Keratinocyte (primary cell): Measurements from ENCODE around the gene NAALADL2. TPM values are rescaled to one million over a fixed set of nuclear protein-coding genes. Genes with fewer than 3 reads are reported as not detected.

Source experiments
- DNase-seq: peaks from one replicate; pipeline ENCODE4 v3.0.0-alpha.2; 2011; ENCODE audit warnings: low read depth, missing footprints, low spot score
- FAIRE-seq: peaks from 2 replicates; lab custom pipeline; 2011; peaks lifted over from hg19 to GRCh38; lab: Jason Lieb, UNC
- H2AFZ ChIP-seq: 2 replicates; pipeline ENCODE4 v1.6.0; 2012; ENCODE audit warnings: low read length, control low read depth, inconsistent platforms; ENCODE audit not compliant: control insufficient read depth
- H3K27ac ChIP-seq: 2 replicates; pipeline ENCODE4 v1.5.1; 2011; ENCODE audit warnings: low read length; ENCODE audit not compliant: control insufficient read depth, insufficient read depth
- H3K27me3 ChIP-seq: 3 replicates; pipeline ENCODE4 v1.6.0; 2011; ENCODE audit warnings: low read length; ENCODE audit not compliant: control insufficient read depth, insufficient read depth; ENCODE audit errors: extremely low read depth
- H3K36me3 ChIP-seq, 2 experiments: 2 replicates in 1 of 2; 3 replicates in 1 of 2; pipeline ENCODE4 v1.5.1; 2011; ENCODE audit warnings: low read length in 2 of 2, mild to moderate bottlenecking in 1 of 2; ENCODE audit not compliant: control insufficient read depth in 2 of 2, insufficient read depth in 2 of 2; ENCODE audit errors: extremely low read depth in 1 of 2
- H3K4me1 ChIP-seq: 3 replicates; pipeline ENCODE4 v1.5.1; 2011; ENCODE audit warnings: low read length; ENCODE audit not compliant: control insufficient read depth, insufficient read depth; ENCODE audit errors: extremely low read depth
- H3K4me2 ChIP-seq: 3 replicates; pipeline ENCODE4 v1.6.0; 2011; ENCODE audit warnings: low read depth, low read length; ENCODE audit not compliant: control insufficient read depth, insufficient read depth; ENCODE audit errors: extremely low read depth
- H3K4me3 ChIP-seq, 3 experiments: fragments of 200-600 bp in 1 of 3; sonication (generic) in 1 of 3; 2 replicates in 2 of 3; 3 replicates in 1 of 3; pipeline ENCODE4 v1.5.1; 2011 to 2016; ENCODE audit warnings: low read length in 3 of 3, mild to moderate bottlenecking in 3 of 3, control low read depth in 2 of 3, inconsistent platforms in 1 of 3, low read depth in 1 of 3, mixed read lengths in 1 of 3, mixed run types in 1 of 3, moderate library complexity in 1 of 3; ENCODE audit not compliant: control insufficient read depth in 2 of 3, insufficient read depth in 2 of 3; ENCODE audit errors: extremely low read depth in 1 of 3
- H3K79me2 ChIP-seq: 2 replicates; pipeline ENCODE4 v1.6.0; 2012; ENCODE audit warnings: low read length; ENCODE audit not compliant: control insufficient read depth, insufficient read depth
- H3K9ac ChIP-seq: 3 replicates; pipeline ENCODE4 v1.6.0; 2011; ENCODE audit warnings: low read length; ENCODE audit not compliant: control insufficient read depth, insufficient read depth; ENCODE audit errors: extremely low read depth
- H3K9me1 ChIP-seq: 3 replicates; pipeline ENCODE4 v1.6.0; 2011; ENCODE audit warnings: low read length; ENCODE audit not compliant: control insufficient read depth, insufficient read depth; ENCODE audit errors: extremely low read depth
- H3K9me3 ChIP-seq: 2 replicates; pipeline ENCODE4 v1.5.1; 2012; ENCODE audit warnings: low read depth, low read length; ENCODE audit not compliant: control insufficient read depth
- H4K20me1 ChIP-seq: 3 replicates; pipeline ENCODE4 v1.6.0; 2011; ENCODE audit warnings: low read length; ENCODE audit not compliant: control insufficient read depth, insufficient read depth; ENCODE audit errors: extremely low read depth
- CTCF ChIP-seq, 3 experiments: IDR thresholded peaks in 1 of 3; conservative IDR thresholded peaks in 1 of 3; optimal IDR thresholded peaks in 1 of 3; 2 replicates in 2 of 3; 3 replicates in 1 of 3; pipeline versions ENCODE3 to v1.5.1; 2011; ENCODE audit warnings: low read length in 3 of 3, mild to moderate bottlenecking in 3 of 3, moderate library complexity in 2 of 3, control low read depth in 1 of 3, inconsistent platforms in 1 of 3; ENCODE audit not compliant: insufficient read depth in 2 of 3; ENCODE audit errors: extremely low read depth in 1 of 3
- EZH2 ChIP-seq: IDR thresholded peaks from one replicate; pipeline ENCODE4 v1.6.1; 2012; ENCODE audit warnings: inconsistent platforms, mild to moderate bottlenecking, low read length, moderate library complexity
- dilution Hi-C: fragments of 300-500 bp; cut with MboI; formaldehyde crosslinking; loops from one replicate; pipeline ENCODE4 v1.7.0; 2020; ENCODE audit warnings: low sequenced_read_pairs; ENCODE audit not compliant: extremely low pct_ligation_motif_present
- polyA plus RNA-seq, 5 experiments: library from polyadenylated mRNA; depleted of rRNA in 3 of 5; stranded (reverse) in 3 of 5; stranded (forward) in 1 of 5; unstranded in 1 of 5; fragments of >200 nt; gene quantifications; 1 replicate in 1 of 5; 2 replicates in 3 of 5; 3 replicates in 1 of 5; pipeline versions ENCODE4 v1.2.1 to v1.2.3, GENCODE V29; 2011 to 2012; ENCODE audit warnings: missing spikeins in 2 of 5, low read depth in 1 of 5, low replicate concordance in 1 of 5

NAALADL2 gene
- polyA plus RNA-seq, 1 donor (not counting 4 experiments of a cell fraction or from before 2014, with no cell fraction given): 0.75 TPM

- Histone ChIP-seq H3K9me1 (no peaks in the 10 kb centered on the region), H3K4me2 (no peak overlapping the region), H3K9ac (no peak overlapping the region), H3K36me3 (no peaks in the 10 kb centered on the region), H4K20me1 (no peaks in the 10 kb centered on the region), H3K9me3 (no peaks in the 10 kb centered on the region), H2AFZ (no peak overlapping the region), H3K79me2 (no peaks in the 10 kb centered on the region), H3K27ac (no peak overlapping the region), H3K4me1 (no peaks in the 10 kb centered on the region), H3K27me3 (no peaks in the 10 kb centered on the region), H3K4me3 (no peak overlapping the region)
- FAIRE-seq (no peak), DNase-seq (no peak)
- dilution Hi-C loops: no loop called here
- TF ChIP-seq EZH2 (no peak), CTCF (optimal IDR thresholded peaks at IDR 0.05 in 1 of 3, IDR thresholded peaks at IDR 0.05 in 1 of 3, conservative IDR thresholded peaks at IDR 0.05 in 1 of 3; ENCODE audit: extremely low read depth in 1 of 3, insufficient read depth in 2 of 3, low read length in 3 of 3) (no peak)
These were observed 630.3 kb downstream of the NAALADL2 start for GRCh38 chr3:175489406-175489805.

- Histone ChIP-seq H4K20me1 (no peaks in the 10 kb centered on the region), H3K9ac (no peak overlapping the region), H3K9me1 (no peaks in the 10 kb centered on the region), H3K9me3 (no peaks in the 10 kb centered on the region), H3K79me2 (no peaks in the 10 kb centered on the region), H3K27me3 (no peaks in the 10 kb centered on the region), H3K4me2 (no peak overlapping the region), H3K4me3 (no peak overlapping the region), H3K4me1 (no peaks in the 10 kb centered on the region), H3K27ac (no peak overlapping the region), H3K36me3 (no peaks in the 10 kb centered on the region), H2AFZ (no peak overlapping the region)
- dilution Hi-C loops: no loop called here
- TF ChIP-seq CTCF (optimal IDR thresholded peaks at IDR 0.05 in 1 of 3, IDR thresholded peaks at IDR 0.05 in 1 of 3, conservative IDR thresholded peaks at IDR 0.05 in 1 of 3; ENCODE audit: extremely low read depth in 1 of 3, insufficient read depth in 2 of 3, low read length in 3 of 3) (no peak), EZH2 (no peak)
- DNase-seq: no peak
- no peak for FAIRE-seq
These were observed 634.2 kb downstream of the NAALADL2 start for GRCh38 chr3:175493301-175493700.
